ENCODE measurements around the gene C20orf204. TPM values are rescaled to one million over a fixed set of nuclear protein-coding genes. Genes with fewer than 3 reads are reported as not detected.
A peak's percentile ranks its signal among the peaks of the same experiment; 100 is the strongest.

The C20orf204 gene
- total and polyA plus RNA-seq, 4 donors, result 0.07 to 0.59 (median 0.12) TPM

- Histone ChIP-seq H3K9me3 (ENCODE audit: control insufficient read depth in 4 of 4, low read length in 3 of 4) (no peaks in the 10 kb centered on the region), H3K9ac (ENCODE audit: low read depth in 1 of 2, low read length in 2 of 2) (no peak overlapping the region), H3K4me1 (ENCODE audit: control insufficient read depth in 4 of 4, insufficient read depth in 4 of 4, low read length in 3 of 4) (peaks cover 0 to 8% (median 2%) of the 10 kb centered on the region in 4 donors), H3K36me3 (ENCODE audit: control insufficient read depth in 4 of 4, insufficient read depth in 3 of 4, low read depth in 1 of 4, low read length in 3 of 4) (no peaks in the 10 kb centered on the region), H3K4me3 (ENCODE audit: low read depth in 1 of 3, low read length in 3 of 3) (peak overlapping the region in 1 of 3 donors; percentile 51), H3K27me3 (ENCODE audit: control insufficient read depth in 4 of 4, insufficient read depth in 4 of 4, low read length in 3 of 4) (peaks cover 0 to 11% (median 3%) of the 10 kb centered on the region in 4 donors), H3K27ac (ENCODE audit: low read depth in 1 of 2, low read length in 2 of 2) (peak overlapping the region; percentile 9 to 63)
- 28% methylated on average over 16 of the region's 16 CpGs for WGBS
- no peak for TF ChIP-seq YY1 (IDR thresholded peaks at IDR 0.05)
- TF ChIP-seq ZBTB33 (IDR thresholded peaks at IDR 0.05), result no peak
- no peak for TF ChIP-seq JUND (IDR thresholded peaks at IDR 0.05)
- no peak for TF ChIP-seq SP1 (IDR thresholded peaks at IDR 0.05)
- no peak for TF ChIP-seq REST (IDR thresholded peaks at IDR 0.05)
- TF ChIP-seq RXRA (IDR thresholded peaks at IDR 0.05), result no peak
- no peak for TF ChIP-seq FOXA2 (IDR thresholded peaks at IDR 0.05)
- TF ChIP-seq FOXA1 (IDR thresholded peaks at IDR 0.05), result no peak
- TF ChIP-seq CTCF (IDR thresholded peaks at IDR 0.05; ENCODE audit: low read depth, low read length, missing input control), result no peak
- TF ChIP-seq RAD21 (IDR thresholded peaks at IDR 0.05), result no peak
- no peak for TF ChIP-seq HNF4A (conservative IDR thresholded peaks at IDR 0.05)
- TF ChIP-seq GABPA (IDR thresholded peaks at IDR 0.05 in 1 of 2, conservative IDR thresholded peaks at IDR 0.05 in 1 of 2), result no peak
- TF ChIP-seq TAF1 (conservative IDR thresholded peaks at IDR 0.05), result no peak
- TF ChIP-seq HNF4G (IDR thresholded peaks at IDR 0.05), result no peak
- no peak for TF ChIP-seq NR2F2 (IDR thresholded peaks at IDR 0.05)
- no peak for TF ChIP-seq EGR1 (IDR thresholded peaks at IDR 0.05; ENCODE audit: low read depth in 2 of 2)
- DNase-seq (ENCODE audit: low spot score), result no peak
Measured at GRCh38 chr20:64049878-64050260, 13.9 kb downstream of the C20orf204 start.
